Lung (tissue), 12 donors: ENCODE results near the gene PPP3R1. TPM values are rescaled to one million over a fixed set of nuclear protein-coding genes. Genes with fewer than 3 reads are reported as not detected.

Experiments used
- ATAC-seq: fragments of 200-7000 bp; cut with Tn5 transposase; one replicate; pipeline ENCODE4 v1.9.1; 2020; ENCODE audit warnings: moderate number of reproducible peaks; ENCODE audit not compliant: insufficient read depth, low FRiP score
- DNase-seq, 3 donors: peaks; one replicate each; pipeline ENCODE4 v3.0.0-alpha.2; 2013 to 2017
- H3K27ac ChIP-seq, 2 donors: one replicate each; pipeline ENCODE4 v1.5.1; 2013; ENCODE audit warnings: mild to moderate bottlenecking in 2 of 2, moderate library complexity in 2 of 2, control low read depth in 1 of 2, inconsistent platforms in 1 of 2, low read depth in 1 of 2, low read length in 1 of 2
- H3K27me3 ChIP-seq, 3 donors: one replicate each; pipeline ENCODE4 v1.5.1; 2013; ENCODE audit warnings: low read length in 2 of 3; ENCODE audit not compliant: control insufficient read depth in 3 of 3, insufficient read depth in 3 of 3
- H3K36me3 ChIP-seq, 4 donors: one replicate each; pipeline ENCODE4 v1.5.1; 2013; ENCODE audit warnings: low read length in 4 of 4, mild to moderate bottlenecking in 1 of 4, moderate library complexity in 1 of 4; ENCODE audit not compliant: control insufficient read depth in 4 of 4, insufficient read depth in 4 of 4
- H3K4me1 ChIP-seq, 5 donors: one replicate each; pipeline ENCODE4 v1.5.1; 2013; ENCODE audit warnings: low read length in 5 of 5, mild to moderate bottlenecking in 2 of 5, moderate library complexity in 1 of 5; ENCODE audit not compliant: control insufficient read depth in 5 of 5, insufficient read depth in 5 of 5
- H3K4me3 ChIP-seq: one replicate; pipeline ENCODE4 v1.5.1; 2013; ENCODE audit warnings: mild to moderate bottlenecking, control low read depth, moderate library complexity
- H3K9ac ChIP-seq, 2 donors: one replicate each; pipeline ENCODE4 v1.5.1; 2013; ENCODE audit warnings: low read length in 2 of 2, control low read depth in 1 of 2; ENCODE audit not compliant: insufficient read depth in 1 of 2
- H3K9me3 ChIP-seq, 4 donors: one replicate each; pipeline ENCODE4 v1.5.1; 2013; ENCODE audit warnings: low read length in 3 of 4, mild to moderate bottlenecking in 1 of 4, moderate library complexity in 1 of 4; ENCODE audit not compliant: control insufficient read depth in 4 of 4, insufficient read depth in 3 of 4
- WGBS, 2 donors: extraction: QIAGEN DNeasy Blood & Tissue Kit; methylation state at CpG; one replicate each; pipeline ENCODE4 v1.1.7; 2013; 5-methylcytosine and 5-hydroxymethylcytosine counted together
- polyA plus RNA-seq, 2 donors: library from polyadenylated mRNA; stranded (reverse); fragments of 200-250 nt; gene quantifications; one replicate each; pipeline ENCODE4 v1.2.1, GENCODE V29; 2013
- total RNA-seq, 2 donors: library from RNA; depleted of rRNA in 1 of 2; stranded (reverse); fragments of >200 nt in 1 of 2; gene quantifications; one replicate each; pipeline ENCODE4 v1.2.1, GENCODE V29; 2014 to 2021
- TF ChIP-seq, protein P1 (sequence below): IDR thresholded peaks from 2 replicates; pipeline ENCODE4 v1.5.1; 2012; ENCODE audit warnings: mild to moderate bottlenecking; ENCODE audit errors: control extremely low read depth, extremely low read depth
- donor health status: control.
- donor health status: control.
- donor health status: Bipolar disorder and iron deficiency.
- donor health status: healthy.
- donor health status: DM: yes; HTN: yes; CAD: no.

PPP3R1 gene
- total and polyA plus RNA-seq, 4 donors: 20.8 to 69.7 (median 36.8) TPM

DNA sequence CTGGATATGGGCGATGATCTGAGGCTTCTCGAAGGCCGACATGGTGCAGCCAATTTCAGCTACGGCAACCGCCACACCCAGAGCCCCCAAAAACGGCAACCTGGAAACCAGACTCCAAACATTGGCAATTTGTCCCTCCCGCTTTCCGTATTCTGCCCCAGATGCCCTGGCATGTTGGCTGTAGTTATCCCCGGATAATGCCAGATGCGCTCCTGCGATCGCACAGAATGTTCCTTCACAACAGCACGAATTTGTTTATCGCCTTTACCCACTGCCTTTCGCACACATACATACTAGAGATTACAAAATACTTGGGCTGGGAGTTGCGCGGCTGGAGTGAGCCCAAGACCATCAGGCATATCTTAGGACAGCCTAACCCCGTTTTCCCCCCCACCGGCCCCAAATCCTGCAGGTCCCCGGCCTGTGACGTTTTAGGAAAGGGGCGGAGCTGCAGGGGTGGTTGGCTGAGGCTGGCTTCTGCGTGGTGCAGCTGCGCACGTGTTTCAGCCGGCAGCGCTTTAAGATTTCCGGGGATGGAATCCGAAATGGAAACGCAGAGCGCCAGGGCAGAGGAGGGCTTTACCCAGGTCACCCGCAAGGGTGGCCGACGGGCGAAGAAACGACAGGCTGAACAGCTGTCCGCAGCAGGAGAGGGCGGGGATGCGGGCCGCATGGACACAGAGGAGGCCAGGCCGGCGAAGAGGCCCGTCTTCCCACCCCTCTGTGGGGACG is 94.8 kb downstream of the PPP3R1 start, which contains the start of gene PNO1:
Gene PNO1, plus strand, starts transcription at position 487 of the 732 bp plus-strand sequence. Its CDS starts 47 bp downstream, at position 534.
- TF ChIP-seq, protein P1, sequence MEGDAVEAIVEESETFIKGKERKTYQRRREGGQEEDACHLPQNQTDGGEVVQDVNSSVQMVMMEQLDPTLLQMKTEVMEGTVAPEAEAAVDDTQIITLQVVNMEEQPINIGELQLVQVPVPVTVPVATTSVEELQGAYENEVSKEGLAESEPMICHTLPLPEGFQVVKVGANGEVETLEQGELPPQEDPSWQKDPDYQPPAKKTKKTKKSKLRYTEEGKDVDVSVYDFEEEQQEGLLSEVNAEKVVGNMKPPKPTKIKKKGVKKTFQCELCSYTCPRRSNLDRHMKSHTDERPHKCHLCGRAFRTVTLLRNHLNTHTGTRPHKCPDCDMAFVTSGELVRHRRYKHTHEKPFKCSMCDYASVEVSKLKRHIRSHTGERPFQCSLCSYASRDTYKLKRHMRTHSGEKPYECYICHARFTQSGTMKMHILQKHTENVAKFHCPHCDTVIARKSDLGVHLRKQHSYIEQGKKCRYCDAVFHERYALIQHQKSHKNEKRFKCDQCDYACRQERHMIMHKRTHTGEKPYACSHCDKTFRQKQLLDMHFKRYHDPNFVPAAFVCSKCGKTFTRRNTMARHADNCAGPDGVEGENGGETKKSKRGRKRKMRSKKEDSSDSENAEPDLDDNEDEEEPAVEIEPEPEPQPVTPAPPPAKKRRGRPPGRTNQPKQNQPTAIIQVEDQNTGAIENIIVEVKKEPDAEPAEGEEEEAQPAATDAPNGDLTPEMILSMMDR: no peak

DNA sequence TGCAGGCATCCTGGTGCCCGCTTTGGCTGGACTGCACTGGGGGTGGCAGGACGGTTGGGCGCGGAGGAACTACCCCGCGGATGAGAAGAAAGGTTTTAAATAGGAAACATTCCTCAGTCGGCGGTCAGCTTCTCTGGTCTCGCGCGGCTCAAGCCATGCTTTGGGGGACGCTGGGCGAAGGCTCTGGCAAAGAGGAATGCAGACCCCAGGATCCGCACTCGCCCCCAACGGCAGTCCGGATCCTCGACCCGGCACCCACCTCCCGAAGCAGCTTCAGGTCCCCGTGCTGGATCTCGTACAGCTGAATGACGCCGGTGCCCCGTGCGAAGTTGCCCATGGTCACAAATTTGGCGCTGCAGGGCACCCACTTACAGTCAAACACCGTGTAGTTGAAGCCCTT is 95.3 kb downstream of the PPP3R1 start:
- H3K4me1 ChIP-seq: peaks cover 0 to 18% (median 8%) of the 10 kb centered on the region in 5 donors
- TF ChIP-seq, protein P1: no peak

More for the DNA sequence above, 94.8 kb downstream of the PPP3R1 start, which contains the start of gene PNO1:
- Histone ChIP-seq H3K9ac (peak within 1 kb of the TSS; percentile 95 to 100), H3K9me3 (no peaks in the 10 kb centered on the region), H3K27me3 (no peaks in the 10 kb centered on the region), H3K36me3 (peaks cover 0 to 17% (median 5%) of the 10 kb centered on the region in 4 donors), H3K4me3 (peak within 1 kb of the TSS; percentile 99), H3K27ac (peak within 1 kb of the TSS; percentile 77 to 89), H3K4me1 (peaks cover 0 to 18% (median 8%) of the 10 kb centered on the region in 5 donors)
- ATAC-seq (peak; percentile 99), DNase-seq (peak; percentile 97 to 98 (median 98))
- WGBS, 2 donors: 0 to 1% methylated on average over 44 of the region's 44 CpGs

DNA sequence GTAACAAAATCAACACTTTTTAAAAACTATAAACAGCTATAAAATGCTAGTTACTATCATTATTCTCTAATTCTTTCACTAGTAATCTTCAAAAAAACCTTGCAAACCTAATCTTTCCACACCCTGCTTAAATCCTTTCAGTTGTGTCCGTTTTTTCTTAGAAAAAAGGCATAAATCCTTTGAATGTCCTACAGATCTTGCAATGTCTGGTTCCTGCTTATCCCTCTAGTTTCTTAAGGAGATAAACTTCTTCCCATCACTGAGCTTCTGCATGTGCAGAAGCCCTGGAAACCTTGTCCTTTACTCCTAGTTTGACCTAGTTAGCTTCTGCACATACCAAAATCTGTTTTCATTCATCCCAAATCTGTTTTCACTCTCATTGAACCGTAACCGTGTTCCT is 95.9 kb downstream of the PPP3R1 start:
- H3K4me1 ChIP-seq: peaks cover 0 to 18% (median 11%) of the 10 kb centered on the region in 5 donors
- ATAC-seq (no peak), DNase-seq (no peak)
- peaks cover 0 to 12% (median 2%) of the 10 kb centered on the region in 4 donors for H3K36me3 ChIP-seq
- TF ChIP-seq, protein P1: no peak
- no peaks in the 10 kb centered on the region for H3K27me3 ChIP-seq
- 12 to 19% methylated on average over 3 of the region's 3 CpGs for WGBS, 2 donors
- peak overlapping the region; percentile 95 to 100 for H3K9ac ChIP-seq
- H3K27ac ChIP-seq: peak overlapping the region in 1 of 2 donors; percentile 77
- no peaks in the 10 kb centered on the region for H3K9me3 ChIP-seq
- H3K4me3 ChIP-seq: no peak overlapping the region

More for the DNA sequence above, 95.3 kb downstream of the PPP3R1 start:
- peak; percentile 17 for ATAC-seq
- H3K36me3 ChIP-seq: peaks cover 0 to 13% (median 4%) of the 10 kb centered on the region in 4 donors
- no peaks in the 10 kb centered on the region for H3K27me3 ChIP-seq
- H3K9ac ChIP-seq: peak overlapping the region; percentile 95 to 100
- H3K27ac ChIP-seq: peak overlapping the region; percentile 77 to 84
- no peaks in the 10 kb centered on the region for H3K9me3 ChIP-seq
- peak overlapping the region; percentile 72 for H3K4me3 ChIP-seq
- WGBS, 2 donors: 0% methylated on average over 28 of the region's 28 CpGs
- no peak for DNase-seq
